ENCODE measurements around the gene PDE11A.

Gene PDE11A

DNA sequence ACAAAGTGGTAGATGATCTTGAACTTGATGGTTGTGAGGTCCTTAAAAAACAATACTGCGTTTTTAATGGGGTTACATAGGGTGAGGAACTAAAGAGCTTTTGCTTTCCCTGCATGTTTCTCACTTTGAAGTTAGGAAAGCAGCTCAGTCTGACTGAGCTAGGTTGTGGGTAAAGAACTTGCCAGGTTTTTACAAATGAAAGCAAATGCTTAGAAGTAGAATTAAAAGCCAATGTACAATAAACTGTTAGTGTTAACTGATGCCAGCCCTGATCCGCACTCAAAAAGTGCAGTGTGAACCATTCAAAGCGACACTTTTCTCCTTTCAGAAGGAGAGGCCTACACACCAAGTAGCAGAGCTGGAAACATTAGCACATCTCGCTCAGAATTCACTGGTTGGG lies 409.7 kb downstream of the PDE11A start:
- DNase-seq (ENCODE audit: low read depth) = no peak
- no peak for TF ChIP-seq CTCF (conservative IDR thresholded peaks at IDR 0.05; ENCODE audit: low read depth, low read length)
- H3K4me3 ChIP-seq (ENCODE audit: low read depth, low read length) = no peak overlapping the region

GRCh38 chr2:177660742-177661141 lies 411.8 kb downstream of the PDE11A start:
- no peak for DNase-seq (ENCODE audit: low read depth)
- no peak for TF ChIP-seq CTCF (conservative IDR thresholded peaks at IDR 0.05; ENCODE audit: low read depth, low read length)
- no peak overlapping the region for H3K4me3 ChIP-seq (ENCODE audit: low read depth, low read length)

DNA sequence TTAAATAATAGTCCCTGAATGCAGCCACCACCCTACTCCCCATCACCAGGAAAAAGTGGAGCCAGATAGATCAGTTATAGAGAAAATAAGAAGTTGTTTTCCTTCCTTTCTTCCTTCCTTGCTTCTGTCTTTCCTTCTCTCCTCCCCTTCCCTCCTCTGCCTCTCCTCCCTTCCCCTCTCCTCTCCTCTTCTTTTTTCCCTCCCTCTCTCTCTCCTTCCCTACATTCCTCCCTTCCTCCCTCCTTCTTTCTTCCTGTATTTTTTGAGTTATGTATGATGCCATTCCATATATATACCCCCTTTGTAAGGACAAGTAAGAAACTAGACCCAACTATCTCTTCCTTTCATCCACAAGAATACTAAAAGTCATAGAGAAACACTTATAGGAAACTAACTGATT lies 414.3 kb downstream of the PDE11A start:
- TF ChIP-seq CTCF (conservative IDR thresholded peaks at IDR 0.05; ENCODE audit: low read depth, low read length) = no peak
- no peak overlapping the region for H3K4me3 ChIP-seq (ENCODE audit: low read depth, low read length)
- no peak for DNase-seq (ENCODE audit: low read depth)

DNA sequence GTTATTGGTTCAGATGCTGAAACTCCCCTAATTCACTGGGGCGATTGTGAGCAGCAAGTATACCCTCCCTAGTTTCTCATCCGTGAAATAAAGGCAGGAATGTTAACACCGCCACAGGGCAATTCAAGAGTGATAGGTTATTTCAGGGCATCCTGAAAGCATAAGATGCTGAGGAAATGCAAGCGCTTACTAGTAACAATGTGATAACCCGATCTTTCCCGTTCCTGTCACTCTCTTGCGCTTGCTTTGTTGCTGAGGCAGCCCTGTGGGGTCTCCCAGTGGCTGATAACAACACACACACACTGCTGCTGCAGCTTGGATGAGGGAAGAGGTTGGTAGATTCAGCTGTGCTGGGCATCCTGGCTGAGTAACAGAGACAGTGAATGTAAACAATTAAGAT lies 420.7 kb downstream of the PDE11A start:
- no peak for TF ChIP-seq CTCF (conservative IDR thresholded peaks at IDR 0.05; ENCODE audit: low read depth, low read length)
- DNase-seq (ENCODE audit: low read depth) = no peak
- H3K4me3 ChIP-seq (ENCODE audit: low read depth, low read length) = no peak overlapping the region

DNA sequence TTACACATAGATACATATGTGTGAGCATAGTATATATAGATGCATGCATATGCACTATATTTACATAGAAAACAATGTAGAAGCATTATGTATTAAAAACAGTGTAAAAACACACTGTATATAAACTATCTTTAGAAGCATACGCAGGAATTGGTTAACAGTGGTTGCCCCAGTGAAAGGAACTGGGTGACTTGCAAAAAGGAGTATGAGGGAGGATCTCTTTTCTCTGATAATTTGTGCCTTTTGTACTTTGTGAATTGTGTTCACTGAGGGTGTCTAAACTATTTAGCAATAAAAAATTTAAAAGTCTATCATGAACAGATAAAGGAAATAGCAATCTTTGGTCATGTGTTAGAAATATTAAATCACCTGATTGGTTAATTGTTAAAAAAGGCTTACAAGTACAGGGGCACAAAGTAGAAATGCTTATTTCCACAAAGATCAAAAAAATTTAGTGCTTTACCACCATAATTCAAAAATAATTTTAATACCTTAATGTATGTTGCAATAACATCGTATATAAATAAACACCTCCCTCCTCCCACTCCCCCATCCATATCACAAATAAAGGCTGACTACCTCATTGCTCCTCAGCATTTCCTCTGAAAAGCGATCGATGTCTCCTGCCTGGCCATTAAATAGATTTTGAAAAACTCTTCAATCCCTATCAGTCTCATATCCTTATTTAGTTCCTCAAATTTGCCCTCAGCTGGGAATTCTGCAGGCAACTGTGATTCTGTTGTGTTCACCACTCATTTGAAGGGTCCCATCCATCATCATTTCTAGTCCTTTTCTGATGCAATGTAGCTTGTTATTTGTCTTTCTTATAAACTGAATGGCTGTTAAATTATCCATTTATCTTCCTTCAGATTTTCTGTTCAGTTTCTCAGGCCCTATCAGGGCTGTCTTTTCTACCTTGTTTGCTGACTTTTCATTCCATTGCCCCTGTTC lies 422.7 kb downstream of the PDE11A start:
- no peak for TF ChIP-seq CTCF (conservative IDR thresholded peaks at IDR 0.05; ENCODE audit: low read depth, low read length)
- no peak for DNase-seq (ENCODE audit: low read depth)
- H3K4me3 ChIP-seq (ENCODE audit: low read depth, low read length) = no peak overlapping the region

GRCh38 chr2:177646791-177647190 lies 425.8 kb downstream of the PDE11A start:
- H3K4me3 ChIP-seq (ENCODE audit: low read depth, low read length) = no peak overlapping the region
- TF ChIP-seq CTCF (conservative IDR thresholded peaks at IDR 0.05; ENCODE audit: low read depth, low read length) = no peak
- DNase-seq (ENCODE audit: low read depth) = no peak

GRCh38 chr2:177646241-177646640 lies 426.3 kb downstream of the PDE11A start:
- no peak for TF ChIP-seq CTCF (conservative IDR thresholded peaks at IDR 0.05; ENCODE audit: low read depth, low read length)
- no peak for DNase-seq (ENCODE audit: low read depth)
- H3K4me3 ChIP-seq (ENCODE audit: low read depth, low read length) = no peak overlapping the region

All from choroid plexus epithelial cell (primary cell).